ENCODE results near the gene FSTL3. TPM values are rescaled to one million over a fixed set of nuclear protein-coding genes. Genes with fewer than 3 reads are reported as not detected.

Gene FSTL3
- total RNA-seq, 4 donors from 2014 or later = 120 to 212 (median 152) TPM

GRCh38 chr19:651991-652390 is 24.2 kb upstream of the FSTL3 start:
- DNase-seq (ENCODE audit: low spot score) (no peak), ATAC-seq (ENCODE audit: low FRiP score) (no peak)
- no peak for TF ChIP-seq CTCF (IDR thresholded peaks at IDR 0.05)

- ATAC-seq (ENCODE audit: low FRiP score) (no peak), DNase-seq (ENCODE audit: low spot score) (no peak)
- no peak for TF ChIP-seq CTCF (IDR thresholded peaks at IDR 0.05)
Observed at GRCh38 chr19:652467-653389, 23.5 kb upstream of the FSTL3 start.

- no peak for DNase-seq (ENCODE audit: low spot score)
- no peak for TF ChIP-seq CTCF (IDR thresholded peaks at IDR 0.05)
- no peak for ATAC-seq (ENCODE audit: low FRiP score)
Observed at GRCh38 chr19:653425-653824, 22.8 kb upstream of the FSTL3 start.

- no peak for TF ChIP-seq CTCF (IDR thresholded peaks at IDR 0.05)
- DNase-seq (ENCODE audit: low spot score) (no peak), ATAC-seq (ENCODE audit: low FRiP score) (no peak)
Observed at GRCh38 chr19:655691-656090, 20.5 kb upstream of the FSTL3 start.

- TF ChIP-seq CTCF (IDR thresholded peaks at IDR 0.05) = no peak
- DNase-seq (ENCODE audit: low spot score) (no peak), ATAC-seq (ENCODE audit: low FRiP score) (no peak)
Observed at GRCh38 chr19:656751-657559, 19.2 kb upstream of the FSTL3 start.

- DNase-seq (ENCODE audit: low spot score) = no peak
- no peak for TF ChIP-seq CTCF (IDR thresholded peaks at IDR 0.05)
- no peak for ATAC-seq (ENCODE audit: low FRiP score)
Observed at GRCh38 chr19:657611-658010, 18.6 kb upstream of the FSTL3 start.
